HCT116 (cell line): ENCODE measurements around the gene ACAT1. TPM values are rescaled to one million over a fixed set of nuclear protein-coding genes. Genes with fewer than 3 reads are reported as not detected.

ENCODE experiments used
- ATAC-seq: fragments of 200-7000 bp; cut with Tn5 transposase; 2 replicates; pipeline ENCODE4 v1.9.1; 2020; ENCODE audit warnings: mild to moderate bottlenecking, moderate library complexity
- BruUV-seq: library from RNA; stranded (reverse); fragments of 400-500 nt; replicated peaks from 2 replicates; lab custom pipeline; 2021; lab: Mats Ljungman, UMichigan
- CTCF ChIA-PET: fragments of 300-600 bp; sonication (Branson Sonifier 250); formaldehyde crosslinking; loops from one replicate; lab custom pipeline; 2021; ENCODE audit warnings: antibody characterized with exemption; lab: Charles Lee
- POLR2A ChIA-PET: fragments of 300-600, 350-600 bp; sonication (Branson Sonifier 250); formaldehyde crosslinking; loops from one replicate; lab custom pipeline; 2021; ENCODE audit warnings: antibody characterized with exemption; lab: Charles Lee
- RAD21 ChIA-PET, 2 experiments: fragments of 300-600 bp; sonication (Branson Sonifier 250); formaldehyde crosslinking; loops; one replicate each; lab custom pipeline; 2023; ENCODE audit warnings: low total read pairs in 2 of 2; ENCODE audit not compliant: uncharacterized antibody in 2 of 2, unreplicated experiment in 2 of 2, low non-redundant PET in 1 of 2; lab: Charles Lee
- DNase-seq: peaks from one replicate; pipeline ENCODE4 v3.0.0-alpha.2; 2010; ENCODE audit warnings: low read depth, low spot score
- H2AFZ ChIP-seq: fragments of 200-600 bp; shearing (Covaris generic), sonication (generic); 2 replicates; pipeline ENCODE4 v1.6.1; 2017; ENCODE audit warnings: low read depth, mixed run types, mixed read lengths, antibody characterized with exemption, low read length; ENCODE audit not compliant: poor library complexity, severe bottlenecking
- H3K27ac ChIP-seq: 2 replicates; pipeline ENCODE4 v1.5.1; 2012; ENCODE audit warnings: low read depth, low read length
- H3K27me3 ChIP-seq: fragments of 200-600 bp; sonication (generic); 2 replicates; pipeline ENCODE4 v1.6.1; 2016; ENCODE audit warnings: mixed run types, low read length, mixed read lengths; ENCODE audit not compliant: insufficient read depth
- H3K36me3 ChIP-seq, 2 experiments: fragments of 200-500 bp in 1 of 2; fragments of 200-600 bp in 1 of 2; sonication (Bioruptor generic) in 1 of 2; sonication (generic) in 1 of 2; 2 replicates each; pipeline versions ENCODE4 v1.5.1 to v1.6.1; 2014 to 2016; ENCODE audit warnings: low read length in 2 of 2, inconsistent platforms in 1 of 2, mixed read lengths in 1 of 2, mixed run types in 1 of 2; ENCODE audit not compliant: insufficient read depth in 2 of 2, control insufficient read depth in 1 of 2
- H3K4me1 ChIP-seq, 2 experiments: fragments of 200-600 bp in 1 of 2; sonication (generic) in 1 of 2; 2 replicates each; pipeline versions ENCODE4 v1.5.1 to v1.6.1; 2012 to 2017; ENCODE audit warnings: low read length in 2 of 2, inconsistent platforms in 1 of 2, mild to moderate bottlenecking in 1 of 2, mixed read lengths in 1 of 2, mixed run types in 1 of 2, moderate library complexity in 1 of 2; ENCODE audit not compliant: insufficient read depth in 2 of 2, control insufficient read depth in 1 of 2
- H3K4me2 ChIP-seq: fragments of 200-600 bp; sonication (generic); 2 replicates; pipeline ENCODE4 v1.6.1; 2017; ENCODE audit warnings: mixed run types, low read length, mixed read lengths
- H3K4me3 ChIP-seq, 2 experiments: fragments of 200-600 bp in 1 of 2; sonication (generic) in 1 of 2; replicated peaks in 1 of 2; 2 replicates each; pipeline ENCODE4 v1.5.1; 2011 to 2016; ENCODE audit warnings: low read length in 2 of 2, control low read depth in 1 of 2, low read depth in 1 of 2, mild to moderate bottlenecking in 1 of 2, mixed read lengths in 1 of 2, mixed run types in 1 of 2
- H3K79me2 ChIP-seq: fragments of 200-600 bp; sonication (generic); 2 replicates; pipeline ENCODE4 v1.6.1; 2017; ENCODE audit warnings: mild to moderate bottlenecking, mixed run types, low read length, moderate library complexity, mixed read lengths; ENCODE audit not compliant: insufficient read depth
- H3K9ac ChIP-seq: fragments of 200-600 bp; sonication (generic); 2 replicates; pipeline ENCODE4 v1.6.1; 2016; ENCODE audit warnings: low read length, mixed read lengths
- H3K9me2 ChIP-seq: fragments of 200-600 bp; sonication (generic), shearing (Covaris generic); 2 replicates; pipeline ENCODE4 v1.6.1; 2017; ENCODE audit warnings: mixed run types, mild to moderate bottlenecking, moderate library complexity; ENCODE audit not compliant: insufficient read depth
- H3K9me3 ChIP-seq, 2 experiments: fragments of 200-500 bp in 1 of 2; fragments of 200-600 bp in 1 of 2; sonication (Bioruptor generic) in 1 of 2; sonication (generic) in 1 of 2; 2 replicates each; pipeline ENCODE4 v1.6.1; 2014 to 2017; ENCODE audit warnings: low read length in 2 of 2, mixed read lengths in 2 of 2, inconsistent platforms in 1 of 2, low read depth in 1 of 2, mild to moderate bottlenecking in 1 of 2, mixed run types in 1 of 2, moderate library complexity in 1 of 2; ENCODE audit not compliant: control insufficient read depth in 1 of 2, insufficient read depth in 1 of 2
- H4K20me1 ChIP-seq: fragments of 200-600 bp; sonication (generic), shearing (Covaris generic); 2 replicates; pipeline ENCODE4 v1.6.1; 2017; ENCODE audit warnings: mixed run types, mild to moderate bottlenecking, moderate library complexity; ENCODE audit not compliant: insufficient read depth
- CEBPB ChIP-seq: IDR thresholded peaks from 2 replicates; pipeline ENCODE4 v1.6.1; 2012; ENCODE audit warnings: low read depth
- CTCF ChIP-seq, 3 experiments: fragments of 200-600 bp in 1 of 3; sonication (generic) in 1 of 3; IDR thresholded peaks in 2 of 3; conservative IDR thresholded peaks in 1 of 3; 2 replicates each; pipeline ENCODE4 v1.5.1; 2012 to 2017; ENCODE audit warnings: low read depth in 2 of 3, low read length in 2 of 3, antibody characterized with exemption in 1 of 3, borderline replicate concordance in 1 of 3, control low read depth in 1 of 3, mild to moderate bottlenecking in 1 of 3, mixed read lengths in 1 of 3, mixed run types in 1 of 3, moderate library complexity in 1 of 3; ENCODE audit not compliant: insufficient read depth in 1 of 3
- ELF1 ChIP-seq: IDR thresholded peaks from 2 replicates; pipeline ENCODE4 v1.6.1; 2012; ENCODE audit warnings: low read depth, borderline replicate concordance
- EZH2phosphoT487 ChIP-seq: fragments of 200-600 bp; IDR thresholded peaks from 2 replicates; pipeline ENCODE4 v1.6.1; 2018; ENCODE audit warnings: antibody characterized with exemption, borderline replicate concordance
- POLR2A ChIP-seq: IDR thresholded peaks from 2 replicates; pipeline ENCODE4 v1.7.0; 2011; ENCODE audit warnings: borderline replicate concordance; ENCODE audit not compliant: insufficient read depth, insufficient read length; ENCODE audit errors: extremely low read depth
- POLR2AphosphoS5 ChIP-seq: IDR thresholded peaks from 2 replicates; pipeline ENCODE4 v1.6.1; 2011; ENCODE audit warnings: mild to moderate bottlenecking, low read depth, low read length, moderate library complexity
- REST ChIP-seq: IDR thresholded peaks from 2 replicates; pipeline ENCODE4 v1.6.1; 2012; ENCODE audit warnings: low read depth
- SIN3A ChIP-seq: IDR thresholded peaks from 2 replicates; pipeline ENCODE4 v1.6.1; 2012; ENCODE audit warnings: low read depth
- SP1 ChIP-seq: IDR thresholded peaks from 2 replicates; pipeline ENCODE4 v1.6.1; 2012; ENCODE audit warnings: low read depth
- TCF7L2 ChIP-seq: IDR thresholded peaks from 2 replicates; pipeline ENCODE4 v1.7.0; 2011; ENCODE audit warnings: borderline replicate concordance, inconsistent platforms; ENCODE audit not compliant: insufficient read depth, insufficient read length; ENCODE audit errors: extremely low read depth
- YY1 ChIP-seq: IDR thresholded peaks from 2 replicates; pipeline ENCODE4 v1.6.1; 2011; ENCODE audit warnings: low read length, low read depth, moderate library complexity, mild to moderate bottlenecking; ENCODE audit not compliant: insufficient replicate concordance; ENCODE audit errors: extremely low read depth
- ZBTB33 ChIP-seq: IDR thresholded peaks from 2 replicates; pipeline ENCODE4 v1.6.1; 2011; ENCODE audit warnings: mild to moderate bottlenecking, low read length, moderate library complexity; ENCODE audit not compliant: insufficient replicate concordance; ENCODE audit errors: extremely low read depth
- ZFX ChIP-seq: fragments of 450-650 bp; IDR thresholded peaks from 2 replicates; pipeline ENCODE4 v1.6.1; 2017
- intact Hi-C: fragments of 100-400 bp; cut with micrococcal nuclease; formaldehyde crosslinking; loops from 2 replicates; pipeline ENCODE4 v1.10.0; 2022
- total RNA-seq: library from RNA; stranded (reverse); gene quantifications from one replicate; pipeline ENCODE4 v1.2.1, GENCODE V29; 2021; ENCODE audit not compliant: unreplicated experiment

The ACAT1 gene
- total RNA-seq, 1 experiment from 2014 or later, result 83.8 TPM

- BruUV-seq, result TSS peak; percentile 22
Measured at GRCh38 chr11:108137212-108137611, 15.8 kb downstream of the ACAT1 start.

More at GRCh38 chr11:108137212-108137611, 15.8 kb downstream of the ACAT1 start:
- Histone ChIP-seq H3K36me3 (peaks cover 25 to 29% of the 10 kb centered on the region in 2 experiments), H3K27ac (no peak overlapping the region), H2AFZ (no peak overlapping the region), H3K9me2 (no peaks in the 10 kb centered on the region), H3K9ac (no peak overlapping the region), H3K4me1 (no peaks in the 10 kb centered on the region), H3K79me2 (peaks cover 2% of the 10 kb centered on the region; the same call in 1 of the 2 replicates), H3K27me3 (no peaks in the 10 kb centered on the region), H4K20me1 (no peaks in the 10 kb centered on the region), H3K9me3 (no peaks in the 10 kb centered on the region), H3K4me3 (no peak overlapping the region), H3K4me2 (no peak overlapping the region)
- CTCF ChIA-PET, result no interaction called here
- intact Hi-C loops, result no loop called here
- RAD21 ChIA-PET, result no interaction called here
- DNase-seq (no peak), ATAC-seq (no peak)
- TF ChIP-seq CEBPB (no peak), SP1 (no peak), TCF7L2 (no peak), POLR2AphosphoS5 (no peak), ZFX (no peak), EZH2phosphoT487 (no peak), ELF1 (no peak), YY1 (no peak), SIN3A (no peak), REST (no peak), ZBTB33 (no peak), CTCF (IDR thresholded peaks at IDR 0.05 in 2 of 3, conservative IDR thresholded peaks at IDR 0.05 in 1 of 3; ENCODE audit: borderline replicate concordance in 1 of 3, insufficient read depth in 1 of 3, low read depth in 2 of 3, low read length in 2 of 3) (no peak), POLR2A (no peak)
- POLR2A ChIA-PET, result no interaction called here
